ENCODE results near the gene TBC1D32.

TBC1D32 gene

GRCh38 chr6:121297694-121298093 is 36.6 kb downstream of the TBC1D32 start:
- TF ChIP-seq GABPA (IDR thresholded peaks at IDR 0.05; ENCODE audit: low read depth): 0 out of 2 replicates have a peak, but pooled peaks have one; percentile 24
- TF ChIP-seq REST (IDR thresholded peaks at IDR 0.05; ENCODE audit: insufficient replicate concordance, low read depth): no peak
- Histone ChIP-seq H3K27me3 (ENCODE audit: insufficient read depth, poor library complexity, severe bottlenecking) (no peaks in the 10 kb centered on the region), H3K4me3 (replicated peaks; ENCODE audit: insufficient read depth, low read length) (no peak overlapping the region), H3K27ac (replicated peaks) (no peak overlapping the region; the same call in 1 of the 2 replicates)
- DNase-seq (ENCODE audit: low read depth in 1 of 2, low spot score in 1 of 2): peak; percentile 66 to 67

- Histone ChIP-seq H3K27ac (replicated peaks) (no peak overlapping the region), H3K27me3 (ENCODE audit: insufficient read depth, poor library complexity, severe bottlenecking) (no peaks in the 10 kb centered on the region), H3K4me3 (replicated peaks; ENCODE audit: insufficient read depth, low read length) (no peak overlapping the region)
- DNase-seq (ENCODE audit: low read depth in 1 of 2, low spot score in 1 of 2): no peak
- TF ChIP-seq CTCF (IDR thresholded peaks at IDR 0.05; ENCODE audit: insufficient read depth, low read length) (no peak), SPI1 (IDR thresholded peaks at IDR 0.05; ENCODE audit: borderline replicate concordance, low read depth) (no peak), POLR2AphosphoS5 (IDR thresholded peaks at IDR 0.05; ENCODE audit: low read depth) (no peak), GABPA (IDR thresholded peaks at IDR 0.05; ENCODE audit: low read depth) (no peak), REST (IDR thresholded peaks at IDR 0.05; ENCODE audit: insufficient replicate concordance, low read depth) (no peak)
These were observed 49.2 kb downstream of the TBC1D32 start for GRCh38 chr6:121285041-121285440.

DNA sequence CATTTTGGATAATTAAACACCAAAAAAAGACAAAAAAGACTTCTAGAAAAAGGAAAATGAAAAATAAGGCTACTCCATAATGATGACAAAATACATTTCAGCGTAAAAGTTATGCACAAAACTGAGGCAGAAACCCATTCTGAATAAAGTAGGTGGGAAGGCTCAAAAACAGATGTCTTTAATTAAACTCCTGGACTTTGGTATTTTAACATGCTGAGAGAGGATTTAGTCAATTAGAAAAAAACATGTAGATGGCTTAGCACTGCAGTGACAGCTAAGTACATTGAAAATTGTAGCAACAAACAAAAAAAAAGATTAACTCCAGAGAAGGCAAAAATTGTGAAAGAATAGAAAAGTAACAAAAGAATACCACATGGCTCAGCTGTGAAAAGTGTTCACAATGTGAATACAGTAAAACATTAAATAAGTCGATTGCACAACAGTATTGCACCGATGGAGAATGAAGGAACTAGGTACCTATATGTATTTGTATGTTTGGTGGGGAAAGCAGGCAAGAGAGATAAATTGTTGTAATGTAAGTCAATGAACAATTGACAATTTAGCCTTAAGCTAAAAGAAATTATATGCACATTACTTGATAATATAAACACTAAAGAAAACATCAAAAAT is 59.5 kb downstream of the TBC1D32 start:
- TF ChIP-seq POLR2AphosphoS5 (IDR thresholded peaks at IDR 0.05; ENCODE audit: low read depth) (no peak), CTCF (IDR thresholded peaks at IDR 0.05; ENCODE audit: insufficient read depth, low read length) (no peak), REST (IDR thresholded peaks at IDR 0.05; ENCODE audit: insufficient replicate concordance, low read depth) (no peak), SPI1 (IDR thresholded peaks at IDR 0.05; ENCODE audit: borderline replicate concordance, low read depth) (no peak), GABPA (IDR thresholded peaks at IDR 0.05; ENCODE audit: low read depth) (no peak)
- no peaks in the 10 kb centered on the region for H3K27me3 ChIP-seq (ENCODE audit: insufficient read depth, poor library complexity, severe bottlenecking)
- DNase-seq (ENCODE audit: low read depth in 1 of 2, low spot score in 1 of 2): peak in 1 of 2 experiments; percentile 2

More for the DNA sequence above, 59.5 kb downstream of the TBC1D32 start:
- no peak overlapping the region for H3K4me3 ChIP-seq (replicated peaks; ENCODE audit: insufficient read depth, low read length)
- no peak overlapping the region for H3K27ac ChIP-seq (replicated peaks)
